T-cell (primary cell): Measurements from ENCODE around the gene SEMA4D. TPM values are rescaled to one million over a fixed set of nuclear protein-coding genes. Genes with fewer than 3 reads are reported as not detected.

Experiments used
- ATAC-seq, 4 experiments: fragments of 200-7000 bp in 3 of 4; fragments of 150-1000 bp in 1 of 4; cut with Tn5 transposase; replicated peaks in 1 of 4; 1 replicate in 3 of 4; 2 replicates in 1 of 4; pipeline ENCODE4 v1.10.0; 2021; ENCODE audit warnings: moderate library complexity in 3 of 4, mild to moderate bottlenecking in 2 of 4, moderate number of reproducible peaks in 1 of 4
- CTCF ChIA-PET, 2 donors: fragments of 300-600 bp; sonication (Branson Sonifier 250); formaldehyde crosslinking; loops; one replicate each; lab custom pipeline; 2022; ENCODE audit warnings: antibody characterized with exemption in 2 of 2; lab: Charles Lee
- POLR2A ChIA-PET, 2 donors: fragments of 300-600 bp; sonication (Branson Sonifier 250); formaldehyde crosslinking; loops; one replicate each; lab custom pipeline; 2022; ENCODE audit warnings: antibody characterized with exemption in 2 of 2; lab: Charles Lee
- DNase-seq, 35 experiments: peaks; one replicate each; pipeline versions ENCODE4 v3.0.0 to v3.0.0-alpha.2; 2013 to 2023
- H3K27ac ChIP-seq: one replicate; pipeline ENCODE4 v1.5.1; 2013; ENCODE audit warnings: low read length
- H3K27me3 ChIP-seq, 2 experiments: replicated peaks in 1 of 2; 1 replicate in 1 of 2; 2 replicates in 1 of 2; pipeline versions ENCODE4 v1.6.1 to v1.7.0; 2013; ENCODE audit warnings: low read length in 1 of 2, mixed read lengths in 1 of 2; ENCODE audit not compliant: control insufficient read depth in 2 of 2, insufficient read depth in 2 of 2; ENCODE audit errors: extremely low read depth in 1 of 2
- H3K36me3 ChIP-seq, 2 donors: 1 replicate in 1 of 2; 2 replicates in 1 of 2; pipeline versions ENCODE4 v1.6.1 to v1.7.0; 2013; ENCODE audit warnings: low read length in 1 of 2; ENCODE audit not compliant: control insufficient read depth in 2 of 2, insufficient read depth in 1 of 2; ENCODE audit errors: extremely low read depth in 1 of 2
- H3K4me1 ChIP-seq, 2 experiments: 1 replicate in 1 of 2; 2 replicates in 1 of 2; pipeline versions ENCODE4 v1.6.1 to v1.7.0; 2013; ENCODE audit warnings: low read length in 2 of 2, mixed read lengths in 1 of 2; ENCODE audit not compliant: insufficient read depth in 2 of 2, control insufficient read depth in 1 of 2; ENCODE audit errors: extremely low read depth in 1 of 2
- H3K4me3 ChIP-seq, 2 donors: 1 replicate in 1 of 2; 2 replicates in 1 of 2; pipeline versions ENCODE4 v1.5.1 to v1.7.0; 2013; ENCODE audit warnings: mild to moderate bottlenecking in 2 of 2, low read length in 1 of 2, moderate library complexity in 1 of 2; ENCODE audit not compliant: control insufficient read depth in 1 of 2; ENCODE audit errors: extremely low read depth in 1 of 2
- H3K9me3 ChIP-seq: 2 replicates; pipeline ENCODE4 v1.7.0; 2013
- H3K27ac Mint-ChIP-seq, 2 donors: one replicate each; pipeline ENCODE4 v1.8.0; 2020 to 2021; ENCODE audit warnings: mild to moderate bottlenecking in 2 of 2, mixed read lengths in 2 of 2
- H3K27me3 Mint-ChIP-seq, 2 donors: one replicate each; pipeline ENCODE4 v1.8.0; 2021 to 2022; ENCODE audit warnings: mixed read lengths in 2 of 2
- H3K36me3 Mint-ChIP-seq: one replicate; pipeline ENCODE4 v1.8.0; 2021; ENCODE audit warnings: mixed read lengths
- H3K4me1 Mint-ChIP-seq, 3 donors: one replicate each; pipeline ENCODE4 v1.8.0; 2020 to 2022; ENCODE audit warnings: mixed read lengths in 3 of 3, mild to moderate bottlenecking in 1 of 3
- H3K4me3 Mint-ChIP-seq, 3 donors: one replicate each; pipeline ENCODE4 v1.8.0; 2020 to 2022; ENCODE audit warnings: mild to moderate bottlenecking in 3 of 3, mixed read lengths in 3 of 3, moderate library complexity in 3 of 3
- H3K9me3 Mint-ChIP-seq, 3 donors: one replicate each; pipeline ENCODE4 v1.8.0; 2020 to 2022; ENCODE audit warnings: mixed read lengths in 3 of 3
- WGBS: methylation state at CpG from one replicate; pipeline ENCODE4 v1.1.5; 2013; ENCODE audit warnings: missing lambda C conversion rate; ENCODE audit not compliant: insufficient coverage; 5-methylcytosine and 5-hydroxymethylcytosine counted together
- total RNA-seq, 35 experiments: library from RNA in 6 of 35; stranded (reverse) in 6 of 35; fragments of 120-200 nt in 1 of 35; gene quantifications; one replicate each; pipeline versions ENCODE4 v1.2.1 to v1.2.4 and lab custom pipeline; 2013 to 2026

The SEMA4D gene
- total RNA-seq, 5 donors from 2014 or later (not counting 1 experiment from before 2014, with no cell fraction given) = 347 to 585 (median 434) TPM

GRCh38 chr9:89388084-89388867 is 109.6 kb downstream of the SEMA4D start:
- Histone ChIP-seq H3K27me3 (no peaks in the 10 kb centered on the region), H3K4me3 (no peak overlapping the region), H3K27ac (no peak overlapping the region), H3K4me1 (peaks cover 0 to 5% of the 10 kb centered on the region in 2 experiments), H3K36me3 (peaks cover 48 to 99% of the 10 kb centered on the region in 2 donors), H3K9me3 (no peaks in the 10 kb centered on the region)
- ChIA-PET POLR2A (interaction anchor here in 1 of 2 donors (0.6 kb wide), 2 partner anchors 162 to 426 kb away, joined by 3 read pairs; no protein-coding TSS in a partner anchor), CTCF (no interaction called here)
- Mint-ChIP-seq H3K4me3 (no peak overlapping the region), H3K9me3 (no peaks in the 10 kb centered on the region), H3K36me3 (peaks cover 70% of the 10 kb centered on the region), H3K27me3 (no peaks in the 10 kb centered on the region), H3K4me1 (peaks cover 5 to 12% (median 7%) of the 10 kb centered on the region in 3 donors), H3K27ac (peak overlapping the region in 1 of 2 donors; percentile 55)
- WGBS = 90% methylated on average over 18 of the region's 19 CpGs
- peak in 1 of 35 experiments; percentile 28 for DNase-seq
- no peak for ATAC-seq

- no peak overlapping the region for H3K27ac Mint-ChIP-seq
- Histone ChIP-seq H3K4me3 (no peak overlapping the region), H3K27ac (no peak overlapping the region), H3K27me3 (no peaks in the 10 kb centered on the region), H3K4me1 (peaks cover 0 to 15% of the 10 kb centered on the region in 2 experiments), H3K36me3 (peaks cover 41 to 99% of the 10 kb centered on the region in 2 donors), H3K9me3 (no peaks in the 10 kb centered on the region)
- 97% methylated on average over 16 of the region's 20 CpGs for WGBS
- H3K4me3 Mint-ChIP-seq = no peak overlapping the region
- ChIA-PET POLR2A (interaction anchor here in 1 of 2 donors (0.6 kb wide), 1 partner anchor 427 kb away, joined by 3 read pairs; no protein-coding TSS in a partner anchor), CTCF (no interaction called here)
- peaks cover 12 to 19% (median 13%) of the 10 kb centered on the region in 3 donors for H3K4me1 Mint-ChIP-seq
- no peak for ATAC-seq
- no peak for DNase-seq
- no peaks in the 10 kb centered on the region for H3K9me3 Mint-ChIP-seq
- peaks cover 65% of the 10 kb centered on the region for H3K36me3 Mint-ChIP-seq
- H3K27me3 Mint-ChIP-seq = no peaks in the 10 kb centered on the region
Observed at GRCh38 chr9:89387197-89387849, 110.6 kb downstream of the SEMA4D start.

- no peaks in the 10 kb centered on the region for H3K9me3 ChIP-seq
- Mint-ChIP-seq H3K9me3 (no peaks in the 10 kb centered on the region), H3K36me3 (peaks cover 65% of the 10 kb centered on the region), H3K27me3 (no peaks in the 10 kb centered on the region), H3K4me3 (no peak overlapping the region), H3K4me1 (peaks cover 16 to 22% (median 18%) of the 10 kb centered on the region in 3 donors), H3K27ac (no peak overlapping the region)
- peaks cover 36 to 99% of the 10 kb centered on the region in 2 donors for H3K36me3 ChIP-seq
- ChIA-PET POLR2A (no interaction called here), CTCF (no interaction called here)
- no peak overlapping the region for H3K27ac ChIP-seq
- ATAC-seq (no peak), DNase-seq (no peak)
- no peaks in the 10 kb centered on the region for H3K27me3 ChIP-seq
- H3K4me1 ChIP-seq = peaks cover 0 to 20% of the 10 kb centered on the region in 2 experiments
- no peak overlapping the region for H3K4me3 ChIP-seq
- WGBS = 80% methylated on average over 10 of the region's 11 CpGs
Observed at GRCh38 chr9:89386797-89387196, 111.1 kb downstream of the SEMA4D start.

- peaks cover 0 to 22% of the 10 kb centered on the region in 2 experiments for H3K4me1 ChIP-seq
- no peaks in the 10 kb centered on the region for H3K9me3 ChIP-seq
- Mint-ChIP-seq H3K27ac (peak overlapping the region; percentile 27 to 39), H3K4me3 (no peak overlapping the region), H3K4me1 (peaks cover 22 to 28% (median 24%) of the 10 kb centered on the region in 3 donors), H3K36me3 (peaks cover 65% of the 10 kb centered on the region), H3K9me3 (no peaks in the 10 kb centered on the region), H3K27me3 (no peaks in the 10 kb centered on the region)
- H3K27me3 ChIP-seq = no peaks in the 10 kb centered on the region
- ATAC-seq = no peak
- CTCF ChIA-PET = no interaction called here
- H3K4me3 ChIP-seq = no peak overlapping the region
- no peak overlapping the region for H3K27ac ChIP-seq
- no peak for DNase-seq
- H3K36me3 ChIP-seq = peaks cover 35 to 99% of the 10 kb centered on the region in 2 donors
- POLR2A ChIA-PET = no interaction called here
- 100% methylated on average over 7 of the region's 11 CpGs for WGBS
Observed at GRCh38 chr9:89386206-89386605, 111.7 kb downstream of the SEMA4D start.

- 88% methylated on average over 6 of the region's 15 CpGs for WGBS
- peaks cover 57% of the 10 kb centered on the region for H3K36me3 Mint-ChIP-seq
- peak in 1 of 4 experiments; percentile 10 for ATAC-seq
- no peaks in the 10 kb centered on the region for H3K9me3 ChIP-seq
- H3K4me1 ChIP-seq = peaks cover 0 to 35% of the 10 kb centered on the region in 2 experiments
- H3K9me3 Mint-ChIP-seq = no peaks in the 10 kb centered on the region
- peaks cover 31 to 98% of the 10 kb centered on the region in 2 donors for H3K36me3 ChIP-seq
- ChIA-PET CTCF (no interaction called here), POLR2A (interaction anchor here in 1 of 2 donors (0.5 kb wide), 1 partner anchor 1715 kb away, joined by 3 read pairs; no protein-coding TSS in a partner anchor)
- no peak overlapping the region for H3K4me3 Mint-ChIP-seq
- no peaks in the 10 kb centered on the region for H3K27me3 ChIP-seq
- peak overlapping the region; percentile 23 to 52 for H3K27ac Mint-ChIP-seq
- no peak overlapping the region for H3K4me3 ChIP-seq
- peaks cover 35 to 38% (median 36%) of the 10 kb centered on the region in 3 donors for H3K4me1 Mint-ChIP-seq
- DNase-seq = no peak
- no peak overlapping the region for H3K27ac ChIP-seq
- H3K27me3 Mint-ChIP-seq = no peaks in the 10 kb centered on the region
Observed at GRCh38 chr9:89384783-89385182, 113.1 kb downstream of the SEMA4D start.

- Mint-ChIP-seq H3K27ac (peak overlapping the region in 1 of 2 donors; percentile 68), H3K27me3 (no peaks in the 10 kb centered on the region), H3K36me3 (peaks cover 61% of the 10 kb centered on the region), H3K4me3 (no peak overlapping the region), H3K9me3 (no peaks in the 10 kb centered on the region), H3K4me1 (peaks cover 43 to 48% (median 45%) of the 10 kb centered on the region in 3 donors)
- peaks cover 0 to 38% of the 10 kb centered on the region in 2 experiments for H3K4me1 ChIP-seq
- peaks cover 35 to 98% of the 10 kb centered on the region in 2 donors for H3K36me3 ChIP-seq
- no peak for ATAC-seq
- DNase-seq = no peak
- 96% methylated on average over 19 of the region's 19 CpGs for WGBS
- no peaks in the 10 kb centered on the region for H3K9me3 ChIP-seq
- CTCF ChIA-PET = interaction anchor here in 1 of 2 donors (0.8 kb wide), 1 partner anchor 20 kb away, joined by 3 read pairs; no protein-coding TSS in a partner anchor
- POLR2A ChIA-PET = no interaction called here
- no peaks in the 10 kb centered on the region for H3K27me3 ChIP-seq
- no peak overlapping the region for H3K27ac ChIP-seq
- H3K4me3 ChIP-seq = no peak overlapping the region
Observed at GRCh38 chr9:89383721-89384300, 114.1 kb downstream of the SEMA4D start.
